HG02938 (cell line): ENCODE results near the gene C1QTNF3.

ENCODE experiments used
- ATAC-seq: cut with Tn5 transposase; IDR thresholded peaks from one replicate; pipeline ENCODE4 v1.9.1; 2021; ENCODE audit warnings: mild to moderate bottlenecking, moderate library complexity; ENCODE audit not compliant: unreplicated experiment

C1QTNF3 gene

GRCh38 chr5:34002629-34003328 is 40.2 kb downstream of the C1QTNF3 start:
- ATAC-seq, result no peak

- ATAC-seq, result no peak
Measured at GRCh38 chr5:34001241-34001841, 41.7 kb downstream of the C1QTNF3 start.

DNA sequence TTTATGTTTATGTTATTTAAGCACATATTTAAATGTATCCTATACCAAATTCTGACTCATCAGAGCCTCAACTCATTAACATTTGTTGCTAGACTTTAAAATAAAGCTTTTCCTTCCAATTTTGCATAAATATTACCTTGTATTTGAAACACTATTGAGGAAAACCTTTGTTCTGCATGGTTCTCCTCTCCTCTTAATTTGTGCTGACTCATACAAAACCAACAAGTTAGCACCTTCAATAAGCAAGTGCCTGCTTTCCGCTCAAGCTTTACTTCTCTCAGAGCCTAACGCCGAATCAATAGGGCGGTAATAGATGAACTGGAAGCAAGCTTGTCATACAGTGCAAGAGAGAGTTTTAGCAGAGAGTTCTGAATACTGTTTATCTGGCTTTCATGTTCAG is 43.0 kb downstream of the C1QTNF3 start:
- no peak for ATAC-seq

DNA sequence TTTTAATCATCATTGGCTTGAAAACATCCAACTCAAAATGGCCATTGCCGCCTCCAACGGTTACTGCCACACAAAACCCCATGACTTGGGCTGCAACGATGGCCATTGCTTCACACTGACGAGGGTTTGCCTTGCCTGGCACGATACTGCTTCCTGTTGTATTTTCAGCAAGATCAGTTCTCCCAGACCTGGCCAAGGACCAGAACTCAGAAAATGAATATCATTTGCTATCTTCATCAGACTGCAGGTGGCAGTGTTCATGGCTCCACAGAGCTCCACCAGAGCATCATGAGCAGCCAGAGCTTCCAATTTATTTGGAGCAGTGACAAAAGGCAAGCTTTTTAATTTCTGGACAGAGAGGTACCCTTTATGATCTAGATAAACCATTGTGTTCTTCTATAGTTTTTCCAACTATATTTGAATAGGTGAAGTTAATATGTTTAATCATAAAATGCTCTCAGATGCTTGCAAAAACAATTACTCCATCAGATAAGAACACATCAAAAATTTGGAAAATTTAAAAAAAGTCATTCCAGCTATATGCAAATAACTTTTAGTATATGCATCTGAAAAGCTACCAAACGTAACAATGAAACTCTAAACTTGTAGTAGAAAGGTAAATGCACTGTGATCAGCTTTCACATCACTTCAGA is 45.6 kb downstream of the C1QTNF3 start:
- peak; percentile 74 for ATAC-seq

- ATAC-seq, result no peak
Measured at GRCh38 chr5:33995865-33996264, 47.1 kb downstream of the C1QTNF3 start.

GRCh38 chr5:33994845-33995244 is 48.2 kb downstream of the C1QTNF3 start:
- no peak for ATAC-seq

- ATAC-seq, result no peak
Measured at GRCh38 chr5:33992864-33993263, 50.1 kb downstream of the C1QTNF3 start.

- no peak for ATAC-seq
Measured at GRCh38 chr5:33985447-33985846, 57.6 kb downstream of the C1QTNF3 start.

DNA sequence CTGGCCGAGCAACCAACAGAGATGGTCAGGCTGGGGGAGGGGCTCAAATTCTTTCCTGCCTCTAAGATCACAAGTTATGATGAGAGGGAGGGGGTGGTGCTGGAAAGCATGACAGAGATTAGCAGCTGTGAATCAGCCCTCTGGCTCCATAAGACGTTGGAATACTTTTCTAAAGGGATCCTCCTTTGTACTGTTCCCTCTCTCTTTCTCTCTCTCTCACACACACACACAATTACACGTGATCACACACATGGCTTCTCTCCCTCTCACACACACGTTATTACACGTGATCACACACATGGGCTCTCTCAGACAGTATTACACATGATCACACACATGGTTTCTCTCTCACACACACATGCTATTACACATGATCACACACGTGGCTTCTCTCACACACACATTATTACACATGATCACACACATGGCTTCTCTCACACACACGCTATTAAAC is 58.3 kb downstream of the C1QTNF3 start, which contains the start of gene SLC45A2:
TSS of gene SLC45A2 (minus strand) at position 23 of the 454 bp plus-strand sequence. CDS start 110 bp downstream, outside the sequence.
- ATAC-seq, result no peak

DNA sequence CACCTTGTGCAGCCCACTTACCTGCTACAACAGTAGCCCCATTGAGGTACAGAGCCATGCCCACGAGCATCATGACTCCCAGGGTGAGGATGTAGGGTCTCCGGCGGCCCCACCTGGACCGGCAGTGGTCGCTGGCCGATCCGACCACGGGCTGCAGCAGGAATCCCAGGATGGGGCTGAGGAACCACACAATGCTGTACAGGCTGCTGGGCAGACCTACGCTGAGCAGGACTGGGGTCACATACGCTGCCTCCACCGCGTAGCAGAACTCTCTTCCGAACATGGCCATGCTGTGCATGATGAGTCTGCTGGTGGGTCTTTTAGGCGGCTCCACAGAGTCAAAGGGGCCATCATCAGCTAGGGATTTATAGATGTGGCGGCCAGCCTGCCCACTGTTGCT is 58.8 kb downstream of the C1QTNF3 start:
- no peak for ATAC-seq

DNA sequence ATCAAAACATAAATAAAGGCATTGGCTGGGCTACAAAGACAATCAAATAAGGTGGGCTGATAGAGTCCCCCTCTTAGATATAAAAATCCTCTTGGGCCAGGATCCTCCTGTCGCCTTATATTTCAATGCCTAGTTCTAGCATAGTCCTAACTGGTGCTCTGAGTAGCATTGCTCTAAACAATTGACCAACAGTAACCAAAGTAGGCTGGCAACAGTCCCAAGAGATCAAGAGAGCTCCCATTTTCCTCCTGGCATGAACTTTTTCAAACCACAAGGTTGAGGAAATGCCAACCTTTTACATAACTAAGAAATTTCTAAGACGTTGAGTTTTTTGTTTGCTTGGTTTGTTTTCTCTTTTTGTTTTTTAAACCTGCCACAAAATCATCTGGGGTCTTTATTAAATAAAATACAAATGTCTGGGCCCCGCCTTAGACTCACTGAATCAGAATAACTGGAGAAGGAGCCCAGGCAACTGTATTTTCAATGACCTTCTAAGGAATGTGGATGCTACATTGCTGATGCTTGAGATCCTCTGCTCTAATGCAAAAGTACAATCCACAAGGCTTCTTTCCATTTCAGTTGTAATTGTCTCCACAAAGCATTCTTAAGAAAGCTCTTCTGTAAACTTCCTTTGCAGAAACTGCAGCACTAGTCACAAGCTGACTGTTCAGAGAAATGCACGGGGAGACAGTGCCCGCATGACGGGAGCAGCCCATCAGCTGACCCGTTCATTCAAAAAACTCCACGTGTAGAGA is 61.4 kb downstream of the C1QTNF3 start:
- no peak for ATAC-seq

DNA sequence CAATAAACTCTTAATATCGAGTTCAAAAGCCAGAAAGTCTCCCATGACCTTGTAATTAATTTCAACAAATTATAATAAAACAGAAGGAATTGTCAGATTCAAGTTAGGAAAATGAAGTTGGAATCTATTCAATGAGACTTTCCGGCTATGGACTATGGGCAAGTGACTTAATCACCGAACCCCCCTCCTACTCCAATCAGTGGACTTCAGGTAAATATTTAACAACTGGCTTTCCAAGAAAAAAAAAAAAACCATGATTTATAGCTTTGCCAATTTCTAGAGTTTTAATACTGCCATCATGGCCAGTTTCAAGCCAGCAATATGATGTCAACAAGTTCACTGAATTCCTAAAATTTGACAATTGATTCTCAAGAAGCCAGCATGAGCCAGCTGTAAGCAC is 63.0 kb downstream of the C1QTNF3 start:
- no peak for ATAC-seq

DNA sequence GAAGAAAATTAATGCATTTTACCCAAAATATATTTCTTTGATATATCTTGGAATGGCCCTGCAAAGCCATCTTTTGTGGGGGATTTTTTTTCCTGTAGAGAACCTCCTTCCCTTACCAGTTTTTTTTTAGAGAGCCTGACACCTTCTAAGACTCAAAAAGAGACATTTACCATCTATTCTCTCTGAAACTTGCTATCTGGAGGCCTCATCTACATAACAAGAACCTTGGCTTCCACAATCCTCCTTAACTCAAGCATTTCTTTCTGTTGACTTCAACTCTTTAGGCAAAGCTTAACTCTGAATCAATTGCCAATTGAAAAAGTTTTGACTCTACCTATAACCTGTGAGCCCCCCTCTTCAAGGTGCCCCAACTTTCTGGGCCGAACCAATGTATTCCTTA is 64.7 kb downstream of the C1QTNF3 start:
- no peak for ATAC-seq

- no peak for ATAC-seq
Measured at GRCh38 chr5:33976307-33976706, 66.7 kb downstream of the C1QTNF3 start.

GRCh38 chr5:33975852-33976251 is 67.2 kb downstream of the C1QTNF3 start:
- ATAC-seq, result no peak

GRCh38 chr5:33973271-33973670 is 69.7 kb downstream of the C1QTNF3 start:
- peak; percentile 63 for ATAC-seq

- peak; percentile 73 for ATAC-seq
Measured at GRCh38 chr5:33969572-33970452, 73.2 kb downstream of the C1QTNF3 start.

DNA sequence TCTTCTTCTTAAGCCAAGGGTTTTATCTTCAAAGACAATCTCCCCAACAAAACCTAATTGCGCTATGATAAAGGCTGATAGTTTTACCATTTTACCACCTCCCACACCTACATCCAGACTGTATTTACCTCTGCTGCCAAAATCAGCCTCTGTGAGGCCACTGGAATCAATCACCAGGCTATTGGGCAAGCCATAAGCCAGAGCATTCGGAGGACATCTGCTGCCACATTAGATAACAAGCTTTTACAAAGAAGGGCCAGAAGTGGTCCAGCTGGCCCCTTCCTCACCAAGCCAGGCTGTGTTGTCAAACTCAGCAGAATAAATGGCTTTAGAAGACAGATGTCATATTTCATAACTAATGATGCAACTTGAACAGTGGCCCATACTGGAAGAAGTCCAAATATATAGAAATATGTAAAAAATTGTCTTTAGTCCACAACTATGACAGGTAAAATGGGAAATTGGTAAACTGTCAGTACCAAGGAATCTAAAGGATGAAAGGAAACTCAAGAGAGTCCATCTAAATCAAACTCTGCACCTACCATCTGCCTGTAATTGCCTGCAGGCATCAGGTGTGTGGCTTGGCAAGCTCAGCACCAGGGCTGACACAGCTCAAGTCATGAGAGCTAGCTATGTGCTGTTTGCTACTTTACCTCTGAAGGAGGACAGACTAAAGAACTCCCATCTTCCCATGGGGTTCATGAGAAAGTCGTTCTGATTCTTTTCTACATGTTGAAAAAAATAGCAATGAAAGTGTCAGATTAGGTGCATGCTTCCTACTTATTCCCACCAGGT is 74.6 kb downstream of the C1QTNF3 start:
- ATAC-seq, result no peak
